HCT116 (cell line): Measurements from ENCODE around the gene KAZN.

Experiments
- CTCF ChIP-seq, 3 experiments: fragments of 200-600 bp in 1 of 3; sonication (generic) in 1 of 3; IDR thresholded peaks in 2 of 3; conservative IDR thresholded peaks in 1 of 3; 2 replicates each; pipeline ENCODE4 v1.5.1; 2012 to 2017; ENCODE audit warnings: low read depth in 2 of 3, low read length in 2 of 3, antibody characterized with exemption in 1 of 3, borderline replicate concordance in 1 of 3, control low read depth in 1 of 3, mild to moderate bottlenecking in 1 of 3, mixed read lengths in 1 of 3, mixed run types in 1 of 3, moderate library complexity in 1 of 3; ENCODE audit not compliant: insufficient read depth in 1 of 3
- EGR1 ChIP-seq: IDR thresholded peaks from 2 replicates; pipeline ENCODE4 v1.6.1; 2012; ENCODE audit warnings: low read depth
- ELF1 ChIP-seq: IDR thresholded peaks from 2 replicates; pipeline ENCODE4 v1.6.1; 2012; ENCODE audit warnings: low read depth, borderline replicate concordance
- EZH2 ChIP-seq: fragments of 200-600 bp; sonication (generic); IDR thresholded peaks from 2 replicates; pipeline ENCODE4 v1.6.1; 2017; ENCODE audit warnings: antibody characterized with exemption, mixed run types
- EZH2phosphoT487 ChIP-seq: fragments of 200-600 bp; IDR thresholded peaks from 2 replicates; pipeline ENCODE4 v1.6.1; 2018; ENCODE audit warnings: antibody characterized with exemption, borderline replicate concordance
- FOSL1 ChIP-seq: IDR thresholded peaks from 2 replicates; pipeline ENCODE4 v1.6.1; 2012; ENCODE audit warnings: low read depth
- POLR2A ChIP-seq: IDR thresholded peaks from 2 replicates; pipeline ENCODE4 v1.7.0; 2011; ENCODE audit warnings: borderline replicate concordance; ENCODE audit not compliant: insufficient read depth, insufficient read length; ENCODE audit errors: extremely low read depth
- RAD21 ChIP-seq: IDR thresholded peaks from 2 replicates; pipeline ENCODE4 v1.6.1; 2012; ENCODE audit warnings: low read depth, mild to moderate bottlenecking
- SRF ChIP-seq: IDR thresholded peaks from 2 replicates; pipeline ENCODE4 v1.6.1; 2012; ENCODE audit warnings: low read depth
- YY1 ChIP-seq: IDR thresholded peaks from 2 replicates; pipeline ENCODE4 v1.6.1; 2011; ENCODE audit warnings: low read length, low read depth, moderate library complexity, mild to moderate bottlenecking; ENCODE audit not compliant: insufficient replicate concordance; ENCODE audit errors: extremely low read depth
- TF ChIP-seq, protein P1 (sequence below): IDR thresholded peaks from 2 replicates; pipeline ENCODE4 v1.6.1; 2012
- TF ChIP-seq, protein P2 (sequence below): IDR thresholded peaks from 2 replicates; pipeline ENCODE4 v1.6.1; 2012; ENCODE audit warnings: low read depth

GRCh38 chr1:14939527-14940284, 341.2 kb downstream of the KAZN start:
- no peak for TF ChIP-seq CTCF (IDR thresholded peaks at IDR 0.05 in 2 of 3, conservative IDR thresholded peaks at IDR 0.05 in 1 of 3; ENCODE audit: borderline replicate concordance in 1 of 3, insufficient read depth in 1 of 3, low read depth in 2 of 3, low read length in 2 of 3)
- no peak for TF ChIP-seq ELF1
- TF ChIP-seq, protein P1, sequence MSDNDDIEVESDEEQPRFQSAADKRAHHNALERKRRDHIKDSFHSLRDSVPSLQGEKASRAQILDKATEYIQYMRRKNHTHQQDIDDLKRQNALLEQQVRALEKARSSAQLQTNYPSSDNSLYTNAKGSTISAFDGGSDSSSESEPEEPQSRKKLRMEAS, result no peak
- no peak for TF ChIP-seq EZH2phosphoT487
- no peak for TF ChIP-seq EZH2
- no peak for TF ChIP-seq POLR2A
- TF ChIP-seq, protein P2, sequence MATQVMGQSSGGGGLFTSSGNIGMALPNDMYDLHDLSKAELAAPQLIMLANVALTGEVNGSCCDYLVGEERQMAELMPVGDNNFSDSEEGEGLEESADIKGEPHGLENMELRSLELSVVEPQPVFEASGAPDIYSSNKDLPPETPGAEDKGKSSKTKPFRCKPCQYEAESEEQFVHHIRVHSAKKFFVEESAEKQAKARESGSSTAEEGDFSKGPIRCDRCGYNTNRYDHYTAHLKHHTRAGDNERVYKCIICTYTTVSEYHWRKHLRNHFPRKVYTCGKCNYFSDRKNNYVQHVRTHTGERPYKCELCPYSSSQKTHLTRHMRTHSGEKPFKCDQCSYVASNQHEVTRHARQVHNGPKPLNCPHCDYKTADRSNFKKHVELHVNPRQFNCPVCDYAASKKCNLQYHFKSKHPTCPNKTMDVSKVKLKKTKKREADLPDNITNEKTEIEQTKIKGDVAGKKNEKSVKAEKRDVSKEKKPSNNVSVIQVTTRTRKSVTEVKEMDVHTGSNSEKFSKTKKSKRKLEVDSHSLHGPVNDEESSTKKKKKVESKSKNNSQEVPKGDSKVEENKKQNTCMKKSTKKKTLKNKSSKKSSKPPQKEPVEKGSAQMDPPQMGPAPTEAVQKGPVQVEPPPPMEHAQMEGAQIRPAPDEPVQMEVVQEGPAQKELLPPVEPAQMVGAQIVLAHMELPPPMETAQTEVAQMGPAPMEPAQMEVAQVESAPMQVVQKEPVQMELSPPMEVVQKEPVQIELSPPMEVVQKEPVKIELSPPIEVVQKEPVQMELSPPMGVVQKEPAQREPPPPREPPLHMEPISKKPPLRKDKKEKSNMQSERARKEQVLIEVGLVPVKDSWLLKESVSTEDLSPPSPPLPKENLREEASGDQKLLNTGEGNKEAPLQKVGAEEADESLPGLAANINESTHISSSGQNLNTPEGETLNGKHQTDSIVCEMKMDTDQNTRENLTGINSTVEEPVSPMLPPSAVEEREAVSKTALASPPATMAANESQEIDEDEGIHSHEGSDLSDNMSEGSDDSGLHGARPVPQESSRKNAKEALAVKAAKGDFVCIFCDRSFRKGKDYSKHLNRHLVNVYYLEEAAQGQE, result no peak
- no peak for TF ChIP-seq RAD21
- no peak for TF ChIP-seq EGR1
- TF ChIP-seq SRF, result no peak
- TF ChIP-seq FOSL1, result no peak
- no peak for TF ChIP-seq YY1
